GM18505 (cell line): ENCODE results near the gene CD79A.

Experiments used
- ATAC-seq: cut with Tn5 transposase; IDR thresholded peaks from one replicate; pipeline ENCODE4 v1.9.1; 2021; ENCODE audit not compliant: unreplicated experiment
- POLR2A ChIP-seq: IDR thresholded peaks from 4 replicates; pipeline ENCODE4 v1.6.1; 2011; ENCODE audit warnings: borderline replicate concordance; ENCODE audit not compliant: insufficient read depth, insufficient read length; ENCODE audit errors: extremely low read depth

CD79A gene

DNA sequence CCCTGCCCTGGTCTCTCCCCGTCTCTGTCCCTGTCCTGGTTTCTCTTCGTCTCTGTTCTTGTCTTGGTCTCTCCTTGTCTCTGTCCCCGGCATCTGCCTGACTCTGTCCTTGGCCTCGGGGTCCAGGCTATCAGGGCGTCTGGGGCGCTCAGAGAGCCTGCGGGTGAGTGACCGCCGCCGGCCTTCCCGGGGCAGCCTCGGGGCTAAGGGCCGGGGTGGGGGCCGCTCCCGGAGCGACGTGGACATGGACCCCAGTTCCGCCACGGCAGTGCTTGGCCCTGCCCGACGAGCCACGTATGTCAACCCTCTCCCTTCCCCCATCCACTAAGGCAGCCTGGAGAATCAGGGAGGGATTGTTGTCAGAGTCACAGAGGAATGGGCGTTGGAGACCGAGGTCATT, 20.7 kb downstream of the CD79A start:
- no peak for ATAC-seq

DNA sequence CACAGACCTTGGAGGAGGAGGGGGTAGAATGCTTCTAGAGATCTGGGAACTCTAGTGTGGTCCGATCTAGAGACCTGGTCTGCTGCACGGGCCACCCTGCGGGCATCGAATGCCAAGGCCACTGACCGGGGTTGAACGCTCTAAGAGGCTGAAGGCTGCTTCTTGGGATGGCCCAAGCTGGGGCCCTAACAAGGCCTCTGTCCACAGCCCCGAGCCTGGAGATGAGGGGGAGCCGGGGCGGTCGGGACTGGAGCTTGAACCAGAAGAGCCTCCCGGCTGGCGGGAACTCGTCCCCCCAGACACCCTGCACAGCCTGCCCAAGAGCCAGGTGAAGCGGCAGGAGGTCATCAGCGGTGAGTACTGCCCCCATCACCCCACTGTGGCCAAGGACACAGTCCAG, 21.2 kb downstream of the CD79A start:
- TF ChIP-seq POLR2A, result no peak
- no peak for ATAC-seq

More for the DNA sequence above, 20.7 kb downstream of the CD79A start:
- no peak for TF ChIP-seq POLR2A

DNA sequence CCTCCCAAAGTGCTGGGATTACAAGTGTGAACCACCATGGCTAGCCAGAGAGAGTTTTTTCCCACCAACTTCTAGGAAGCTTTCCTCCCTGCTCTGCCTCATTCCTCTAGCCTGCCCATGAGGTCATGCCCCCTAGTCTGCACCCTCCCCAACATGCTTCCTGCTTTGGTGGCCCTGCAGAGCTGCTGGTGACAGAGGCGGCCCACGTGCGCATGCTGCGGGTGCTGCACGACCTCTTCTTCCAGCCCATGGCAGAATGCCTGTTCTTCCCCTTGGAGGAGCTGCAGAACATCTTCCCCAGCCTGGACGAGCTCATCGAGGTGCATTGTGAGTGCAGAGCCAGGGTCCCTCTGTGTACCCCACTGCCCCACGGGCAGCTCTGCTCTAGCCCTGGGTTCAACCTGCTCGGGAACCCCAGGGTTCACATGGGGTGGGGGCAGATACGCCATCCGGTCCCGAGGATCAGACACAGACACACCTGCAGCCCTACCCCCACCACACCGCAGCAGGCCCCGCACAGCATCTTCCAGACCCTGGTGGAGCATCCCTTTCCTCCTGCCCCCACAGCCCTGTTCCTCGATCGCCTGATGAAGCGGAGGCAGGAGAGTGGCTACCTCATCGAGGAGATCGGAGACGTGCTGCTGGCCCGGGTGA, 24.8 kb downstream of the CD79A start:
- no peak for TF ChIP-seq POLR2A
- ATAC-seq, result no peak

DNA sequence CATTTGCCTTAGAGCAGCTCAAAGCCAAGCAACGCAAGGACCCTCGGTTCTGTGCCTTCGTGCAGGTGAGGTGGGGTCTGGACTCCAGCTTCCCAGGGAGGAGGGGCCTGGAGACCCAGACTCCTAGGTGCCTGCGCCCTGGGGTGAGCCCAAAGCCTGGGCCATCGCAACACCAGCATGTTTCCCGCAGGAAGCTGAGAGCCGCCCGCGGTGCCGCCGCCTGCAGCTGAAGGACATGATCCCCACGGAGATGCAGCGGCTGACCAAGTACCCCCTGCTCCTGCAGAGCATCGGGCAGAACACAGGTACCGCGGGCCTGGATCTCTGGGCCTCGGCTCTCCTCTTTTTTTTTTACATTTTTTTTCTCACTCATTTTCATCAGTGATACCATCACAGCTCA, 25.5 kb downstream of the CD79A start:
- TF ChIP-seq POLR2A, result no peak
- no peak for ATAC-seq

DNA sequence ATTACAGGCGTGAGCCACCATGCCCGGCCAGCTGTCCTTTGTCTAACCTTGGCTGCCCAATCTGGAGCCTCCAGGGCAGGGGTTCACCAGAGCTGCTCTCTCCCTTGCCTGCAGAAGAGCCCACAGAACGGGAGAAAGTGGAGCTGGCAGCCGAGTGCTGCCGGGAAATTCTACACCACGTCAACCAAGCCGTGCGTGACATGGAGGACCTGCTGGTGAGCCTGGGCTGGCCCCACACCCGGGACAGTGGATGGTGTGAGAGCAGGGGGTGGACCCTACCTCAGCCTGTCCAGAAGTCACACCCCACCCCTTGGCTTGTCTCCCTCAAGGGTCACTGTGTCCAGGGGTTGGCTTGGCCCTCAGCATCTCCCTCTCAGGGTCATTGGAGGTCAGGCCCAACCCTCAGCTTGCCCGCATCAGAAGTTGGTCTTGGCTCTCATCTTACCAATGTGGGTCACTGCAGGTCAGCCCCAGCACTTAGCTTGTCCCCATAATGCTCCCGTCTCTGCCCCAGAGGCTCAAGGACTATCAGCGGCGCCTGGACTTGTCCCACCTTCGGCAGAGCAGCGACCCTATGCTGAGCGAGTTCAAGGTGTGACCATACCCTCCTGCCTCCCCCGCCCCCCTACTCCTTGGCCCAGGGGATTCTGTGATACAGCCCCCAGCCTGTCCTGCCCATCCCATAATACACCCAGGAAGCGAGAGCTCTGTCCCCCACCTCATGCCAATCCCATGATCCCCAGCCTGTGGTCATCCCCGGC, 26.3 kb downstream of the CD79A start:
- no peak for TF ChIP-seq POLR2A
- no peak for ATAC-seq

GRCh38 chr19:41904118-41904870, 27.2 kb downstream of the CD79A start:
- no peak for TF ChIP-seq POLR2A
- ATAC-seq, result no peak

DNA sequence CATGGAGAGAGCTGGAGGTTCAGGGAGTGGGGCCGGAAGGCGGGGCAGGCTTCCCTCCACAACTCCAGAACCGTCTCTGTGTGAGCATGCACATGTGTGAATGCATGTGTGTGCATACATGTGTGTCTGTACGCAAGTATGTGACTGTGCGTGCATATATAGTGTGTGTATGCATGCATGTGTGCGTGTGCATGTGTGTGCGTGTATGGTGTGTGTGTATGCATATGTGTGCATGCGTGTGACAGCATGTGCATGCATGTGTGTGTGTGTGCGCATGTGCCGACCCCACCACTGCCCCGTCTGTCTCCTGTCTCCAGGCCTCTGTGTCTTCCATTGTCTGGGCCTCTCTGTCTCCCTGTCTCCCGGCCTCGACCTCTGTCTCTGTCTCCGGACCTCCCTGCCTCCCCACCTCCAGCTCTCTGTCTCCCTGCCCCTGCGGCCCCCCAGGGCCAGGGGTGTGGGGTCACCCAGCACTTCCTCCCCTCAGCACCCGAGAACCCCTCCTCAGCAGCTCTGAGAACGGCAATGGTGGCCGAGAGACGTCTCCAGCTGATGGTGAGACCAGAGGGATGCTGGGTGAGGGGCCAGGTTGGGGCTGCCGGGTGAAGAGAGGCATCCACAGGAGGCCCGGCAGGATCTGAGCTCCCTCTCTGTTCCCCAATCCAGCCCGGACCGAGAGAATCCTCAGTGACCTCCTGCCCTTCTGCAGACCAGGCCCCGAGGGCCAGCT, 28.4 kb downstream of the CD79A start:
- TF ChIP-seq POLR2A, result no peak
- ATAC-seq, result no peak

GRCh38 chr19:41906271-41906670, 29.2 kb downstream of the CD79A start:
- no peak for TF ChIP-seq POLR2A
- ATAC-seq, result no peak

DNA sequence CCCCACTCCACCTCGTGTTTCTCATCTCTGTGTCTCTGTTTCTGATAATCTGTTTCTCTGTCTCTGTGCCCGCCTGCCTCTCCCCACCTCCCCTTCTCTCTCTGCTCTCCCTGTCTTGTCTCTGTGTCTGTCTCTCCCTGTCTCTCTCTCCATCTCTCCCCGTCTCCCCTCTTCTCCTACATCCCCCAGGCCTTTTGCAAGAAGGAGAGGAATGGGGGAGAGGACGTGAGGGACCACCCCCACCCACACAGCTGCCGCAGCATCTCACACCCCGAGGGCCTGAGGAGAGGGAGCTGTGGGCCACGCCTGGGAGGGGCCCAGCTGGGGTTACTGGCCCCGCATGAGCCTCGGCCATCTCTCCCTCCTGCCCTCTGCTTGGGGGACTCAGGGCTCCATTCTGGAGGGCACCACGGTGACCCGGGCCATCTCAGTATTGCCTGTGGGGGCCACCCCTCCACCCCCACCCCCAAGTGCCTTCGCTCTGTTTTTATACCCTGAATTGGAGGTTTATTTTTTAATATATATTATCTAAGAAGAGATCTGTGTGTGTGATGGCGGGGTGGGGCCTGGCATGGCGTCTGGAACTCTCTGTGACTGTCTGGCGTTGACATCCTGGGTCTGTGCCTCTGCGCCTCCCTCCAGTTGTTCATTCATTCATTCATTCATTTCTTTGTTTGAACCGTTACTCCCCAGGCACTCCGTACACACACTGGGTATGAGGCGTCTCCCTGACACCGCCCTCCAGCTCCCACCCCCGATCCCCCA, 30.0 kb downstream of the CD79A start:
- no peak for ATAC-seq
- no peak for TF ChIP-seq POLR2A

DNA sequence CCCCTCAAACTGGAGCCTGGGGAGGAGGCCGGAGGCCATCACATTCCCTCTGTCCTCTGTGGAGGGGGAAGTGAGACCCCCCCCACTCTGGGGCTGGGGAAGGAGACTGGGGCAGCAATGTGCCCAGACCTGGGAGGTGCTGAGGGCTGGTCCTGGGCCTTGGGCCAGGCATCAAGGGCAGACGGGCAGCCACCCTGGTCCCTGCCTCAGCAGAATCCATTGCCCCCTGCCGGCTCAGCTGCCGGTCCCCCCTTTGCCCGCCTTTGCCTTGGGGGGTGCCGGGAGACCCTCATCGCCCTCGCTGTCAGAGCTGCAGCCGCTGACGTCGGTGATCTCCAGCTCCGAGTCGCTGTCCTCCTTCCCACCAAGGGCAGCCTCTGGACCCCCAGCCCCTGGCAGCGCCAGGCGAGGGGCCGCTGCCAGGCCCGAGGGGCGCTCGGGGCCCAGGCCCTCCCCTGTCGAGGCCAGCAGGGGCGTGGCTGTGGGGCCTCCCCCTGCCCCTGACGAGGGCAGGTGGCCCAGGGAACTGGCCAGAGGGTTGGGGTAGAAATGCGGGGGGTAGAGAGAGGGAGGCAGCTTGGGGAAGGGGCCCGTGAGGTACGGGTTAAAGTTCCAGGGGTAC, 31.0 kb downstream of the CD79A start:
- no peak for TF ChIP-seq POLR2A
- ATAC-seq, result no peak

DNA sequence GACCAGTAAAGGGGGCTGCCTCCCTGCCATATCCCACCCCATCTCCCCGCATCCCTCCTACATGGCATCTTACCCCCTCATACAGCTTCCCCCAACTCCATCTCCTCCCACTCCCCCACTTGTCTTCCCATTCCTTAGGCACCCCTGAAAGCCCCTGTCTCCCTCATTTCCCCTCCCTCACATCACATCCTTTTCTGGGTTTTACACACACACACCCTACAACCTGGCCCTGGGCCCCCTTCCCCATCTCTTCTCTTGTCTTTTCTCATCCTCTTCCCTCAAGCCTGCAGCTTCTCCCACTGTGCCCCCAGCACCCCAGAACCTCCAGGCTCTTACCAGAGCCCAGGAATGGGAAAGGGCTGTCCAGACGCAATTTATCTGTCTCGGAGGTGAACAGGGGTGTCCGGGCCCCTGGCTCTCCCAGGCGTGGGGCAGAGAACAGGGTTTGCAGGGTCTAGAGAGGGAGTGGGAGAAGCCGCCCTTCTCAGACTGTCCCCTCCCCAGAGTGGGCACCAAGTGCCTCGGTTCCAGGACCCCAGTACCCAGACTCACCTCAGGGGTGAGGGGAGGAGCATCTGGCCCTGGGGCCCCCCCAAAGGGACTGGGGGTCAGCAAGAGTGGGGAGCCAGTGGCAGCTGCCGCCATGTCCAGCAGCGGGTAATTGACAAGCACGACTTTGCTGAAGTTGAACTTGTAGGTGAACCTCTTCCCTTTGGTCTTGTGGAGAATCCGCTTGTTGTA, 31.8 kb downstream of the CD79A start:
- no peak for ATAC-seq
- TF ChIP-seq POLR2A, result no peak
